Astrocyte (in vitro differentiated cells and primary cell): Measurements from ENCODE around the gene INHBB. TPM values are rescaled to one million over a fixed set of nuclear protein-coding genes. Genes with fewer than 3 reads are reported as not detected.

Experiments
- DNase-seq: peaks from one replicate; pipeline ENCODE4 v3.0.0-alpha.2; 2010; ENCODE audit warnings: low read depth
- FAIRE-seq: peaks from 2 replicates; lab custom pipeline; 2011; peaks lifted over from hg19 to GRCh38; lab: Jason Lieb, UNC
- H2AFZ ChIP-seq: 2 replicates; pipeline ENCODE4 v1.6.0; 2012; ENCODE audit warnings: low read depth, low read length, inconsistent platforms
- H3K27ac ChIP-seq: 2 replicates; pipeline ENCODE4 v1.5.1; 2011; ENCODE audit warnings: low read depth, low read length, inconsistent platforms
- H3K27me3 ChIP-seq: 2 replicates; pipeline ENCODE4 v1.6.0; 2011; ENCODE audit warnings: low read length, inconsistent platforms; ENCODE audit not compliant: insufficient read depth
- H3K36me3 ChIP-seq: 2 replicates; pipeline ENCODE4 v1.5.1; 2011; ENCODE audit warnings: low read length, inconsistent platforms; ENCODE audit not compliant: insufficient read depth
- H3K4me1 ChIP-seq: 2 replicates; pipeline ENCODE4 v1.5.1; 2011; ENCODE audit warnings: low read length, inconsistent platforms; ENCODE audit not compliant: insufficient read depth
- H3K4me2 ChIP-seq: 2 replicates; pipeline ENCODE4 v1.6.0; 2012; ENCODE audit warnings: low read length, inconsistent platforms
- H3K4me3 ChIP-seq: 2 replicates; pipeline ENCODE4 v1.5.1; 2011; ENCODE audit warnings: low read depth, mild to moderate bottlenecking, low read length, inconsistent platforms; ENCODE audit not compliant: insufficient read depth
- H3K79me2 ChIP-seq: 2 replicates; pipeline ENCODE4 v1.6.0; 2012; ENCODE audit warnings: mild to moderate bottlenecking, low read length, inconsistent platforms; ENCODE audit not compliant: insufficient read depth
- H3K9ac ChIP-seq: 2 replicates; pipeline ENCODE4 v1.6.0; 2012; ENCODE audit warnings: mild to moderate bottlenecking, low read length, inconsistent platforms
- H3K9me3 ChIP-seq: 2 replicates; pipeline ENCODE4 v1.5.1; 2012; ENCODE audit warnings: low read depth, mild to moderate bottlenecking, low read length, inconsistent platforms; ENCODE audit not compliant: insufficient read depth
- H4K20me1 ChIP-seq: 2 replicates; pipeline ENCODE4 v1.6.0; 2012; ENCODE audit warnings: low read length, inconsistent platforms; ENCODE audit not compliant: insufficient read depth
- H3K27ac Mint-ChIP-seq: one replicate; pipeline ENCODE4 v1.8.0; 2021; ENCODE audit warnings: mild to moderate bottlenecking, mixed read lengths; ENCODE audit not compliant: unreplicated experiment
- H3K27me3 Mint-ChIP-seq: one replicate; pipeline ENCODE4 v1.8.0; 2021; ENCODE audit warnings: low read depth, mixed read lengths; ENCODE audit not compliant: unreplicated experiment
- H3K36me3 Mint-ChIP-seq: one replicate; pipeline ENCODE4 v1.8.0; 2021; ENCODE audit warnings: low read depth, mixed read lengths; ENCODE audit not compliant: unreplicated experiment
- H3K4me1 Mint-ChIP-seq: one replicate; pipeline ENCODE4 v1.8.0; 2021; ENCODE audit warnings: low read depth, mixed read lengths; ENCODE audit not compliant: unreplicated experiment
- H3K4me3 Mint-ChIP-seq: one replicate; pipeline ENCODE4 v1.8.0; 2021; ENCODE audit warnings: mild to moderate bottlenecking, moderate library complexity, mixed read lengths; ENCODE audit not compliant: unreplicated experiment
- H3K9me3 Mint-ChIP-seq: one replicate; pipeline ENCODE4 v1.8.0; 2021; ENCODE audit warnings: mild to moderate bottlenecking, mixed read lengths; ENCODE audit not compliant: unreplicated experiment
- CTCF ChIP-seq: IDR thresholded peaks from 2 replicates; pipeline ENCODE4 v1.5.1; 2011; ENCODE audit warnings: low read depth, mild to moderate bottlenecking, inconsistent platforms, low read length, moderate library complexity; ENCODE audit not compliant: insufficient read depth
- EZH2 ChIP-seq: IDR thresholded peaks from 2 replicates; pipeline ENCODE4 v1.6.1; 2012; ENCODE audit warnings: mild to moderate bottlenecking, low read length, inconsistent platforms; ENCODE audit not compliant: insufficient read depth
- total RNA-seq: library from RNA; stranded (reverse); gene quantifications from 2 replicates; pipeline ENCODE4 v1.2.1, GENCODE V29; 2021

INHBB gene
- total RNA-seq, 1 donor from 2014 or later: 7.1 TPM

- no peak overlapping the region for H3K27ac Mint-ChIP-seq
- no peak overlapping the region for H3K27ac ChIP-seq
- no peaks in the 10 kb centered on the region for H3K79me2 ChIP-seq
- H3K9me3 ChIP-seq: no peaks in the 10 kb centered on the region
- H4K20me1 ChIP-seq: peaks cover 16% of the 10 kb centered on the region
- H3K4me1 Mint-ChIP-seq: peaks cover 7% of the 10 kb centered on the region
- no peak overlapping the region for H3K4me2 ChIP-seq
- no peaks in the 10 kb centered on the region for H3K36me3 ChIP-seq
- H3K4me3 ChIP-seq: no peak overlapping the region
- H3K9me3 Mint-ChIP-seq: no peaks in the 10 kb centered on the region
- peaks cover 55% of the 10 kb centered on the region for H3K27me3 ChIP-seq
- H3K36me3 Mint-ChIP-seq: peaks cover 2% of the 10 kb centered on the region
- FAIRE-seq: no peak
- peak overlapping the region; percentile 91 for H3K4me3 Mint-ChIP-seq
- DNase-seq: no peak
- no peak for TF ChIP-seq CTCF
- H3K27me3 Mint-ChIP-seq: peaks cover 53% of the 10 kb centered on the region
- H3K4me1 ChIP-seq: peaks cover 4% of the 10 kb centered on the region
- H3K9ac ChIP-seq: no peak overlapping the region
- no peak overlapping the region for H2AFZ ChIP-seq
Measured at GRCh38 chr2:120348737-120349439, 3.0 kb downstream of the INHBB start.

- H3K4me3 ChIP-seq: no peak overlapping the region
- no peaks in the 10 kb centered on the region for H3K79me2 ChIP-seq
- Mint-ChIP-seq H3K36me3 (peaks cover 2% of the 10 kb centered on the region), H3K27me3 (peaks cover 59% of the 10 kb centered on the region), H3K4me3 (no peak overlapping the region), H3K27ac (no peak overlapping the region), H3K4me1 (peaks cover 7% of the 10 kb centered on the region), H3K9me3 (no peaks in the 10 kb centered on the region)
- FAIRE-seq (no peak), DNase-seq (no peak)
- no peaks in the 10 kb centered on the region for H3K36me3 ChIP-seq
- TF ChIP-seq CTCF: no peak
- peak; percentile 58 for TF ChIP-seq EZH2
- H2AFZ ChIP-seq: no peak overlapping the region
- H3K9me3 ChIP-seq: no peaks in the 10 kb centered on the region
- peaks cover 54% of the 10 kb centered on the region for H3K27me3 ChIP-seq
- H3K27ac ChIP-seq: no peak overlapping the region
- H4K20me1 ChIP-seq: peaks cover 16% of the 10 kb centered on the region
- no peak overlapping the region for H3K4me2 ChIP-seq
- peaks cover 4% of the 10 kb centered on the region for H3K4me1 ChIP-seq
- H3K9ac ChIP-seq: no peak overlapping the region
Measured at GRCh38 chr2:120349440-120349921, 3.5 kb downstream of the INHBB start.

GRCh38 chr2:120350080-120350479 is 4.1 kb downstream of the INHBB start:
- no peaks in the 10 kb centered on the region for H3K9me3 ChIP-seq
- no peak overlapping the region for H3K4me3 ChIP-seq
- no peak overlapping the region for H3K9ac ChIP-seq
- H3K4me3 Mint-ChIP-seq: no peak overlapping the region
- no peak for DNase-seq
- no peak overlapping the region for H3K4me2 ChIP-seq
- H3K27ac Mint-ChIP-seq: no peak overlapping the region
- no peaks in the 10 kb centered on the region for H3K36me3 ChIP-seq
- no peak overlapping the region for H3K27ac ChIP-seq
- H2AFZ ChIP-seq: no peak overlapping the region
- peaks cover 52% of the 10 kb centered on the region for H3K27me3 ChIP-seq
- peaks cover 4% of the 10 kb centered on the region for H3K4me1 ChIP-seq
- no peaks in the 10 kb centered on the region for H3K9me3 Mint-ChIP-seq
- peaks cover 7% of the 10 kb centered on the region for H3K4me1 Mint-ChIP-seq
- FAIRE-seq: no peak
- H3K27me3 Mint-ChIP-seq: peaks cover 64% of the 10 kb centered on the region
- H3K79me2 ChIP-seq: no peaks in the 10 kb centered on the region
- peaks cover 16% of the 10 kb centered on the region for H4K20me1 ChIP-seq
- no peak for TF ChIP-seq EZH2
- no peak for TF ChIP-seq CTCF
- H3K36me3 Mint-ChIP-seq: peaks cover 2% of the 10 kb centered on the region
